Activated CD8-positive, alpha-beta T cell treated with anti-CD3 and anti-CD28 coated beads for 36 hours (primary cell): Measurements from ENCODE around the gene FCGBP. TPM values are rescaled to one million over a fixed set of nuclear protein-coding genes. Genes with fewer than 3 reads are reported as not detected.

Experiments
- ATAC-seq: fragments of 200-7000 bp; cut with Tn5 transposase; one replicate; pipeline ENCODE4 v1.10.0; 2021; ENCODE audit warnings: mild to moderate bottlenecking, moderate library complexity
- CTCF ChIA-PET: fragments of 350-600 bp; sonication (Branson Sonifier 250); formaldehyde crosslinking; loops from one replicate; lab custom pipeline; 2021; ENCODE audit warnings: antibody characterized with exemption; lab: Charles Lee
- POLR2A ChIA-PET: fragments of 350-600 bp; sonication (Branson Sonifier 250); formaldehyde crosslinking; loops from one replicate; lab custom pipeline; 2021; ENCODE audit warnings: antibody characterized with exemption; lab: Charles Lee
- DNase-seq: peaks from one replicate; pipeline ENCODE4 v3.0.0-alpha.2; 2020
- H3K27ac Mint-ChIP-seq: one replicate; pipeline ENCODE4 v1.8.0; 2021; ENCODE audit warnings: mild to moderate bottlenecking, mixed read lengths
- H3K27me3 Mint-ChIP-seq: one replicate; pipeline ENCODE4 v1.8.0; 2021; ENCODE audit warnings: mixed read lengths
- H3K36me3 Mint-ChIP-seq: one replicate; pipeline ENCODE4 v1.8.0; 2021; ENCODE audit warnings: low read depth, mixed read lengths
- H3K4me1 Mint-ChIP-seq: one replicate; pipeline ENCODE4 v1.8.0; 2021; ENCODE audit warnings: low read depth, mixed read lengths
- H3K4me3 Mint-ChIP-seq: one replicate; pipeline ENCODE4 v1.8.0; 2021; ENCODE audit warnings: mild to moderate bottlenecking, moderate library complexity, mixed read lengths
- H3K9me3 Mint-ChIP-seq: one replicate; pipeline ENCODE4 v1.8.0; 2021; ENCODE audit warnings: mixed read lengths
- CTCF ChIP-seq: fragments of 200-600 bp; IDR thresholded peaks from one replicate; pipeline ENCODE4 v1.8.0; 2022; ENCODE audit warnings: antibody characterized with exemption, mild to moderate bottlenecking
- intact Hi-C: fragments of 100-400 bp; cut with micrococcal nuclease; formaldehyde crosslinking; loops from one replicate; pipeline ENCODE4 v1.10.0; 2022
- total RNA-seq, 2 experiments: library from RNA; stranded (reverse); gene quantifications; one replicate each; pipeline ENCODE4 v1.2.3, GENCODE V29; 2021

The FCGBP gene
- total RNA-seq, 2 experiments from 2014 or later: 4.8 to 6.9 TPM

- no peak for TF ChIP-seq CTCF
- Mint-ChIP-seq H3K27ac (peak overlapping the region; percentile 93), H3K4me1 (peaks cover 72% of the 10 kb centered on the region), H3K36me3 (peaks cover 19% of the 10 kb centered on the region), H3K9me3 (peaks cover 14% of the 10 kb centered on the region), H3K4me3 (peak overlapping the region; percentile 54), H3K27me3 (no peaks in the 10 kb centered on the region)
- ATAC-seq (peak; percentile 74), DNase-seq (peak; percentile 70)
- intact Hi-C loops: no loop called here
- POLR2A ChIA-PET: interaction anchor here (0.5 to 3.1 kb wide), 3 partner anchors 10 to 1806 kb away, joined by 3 to 18 read pairs (median 6); partner anchors contain the start of gene PSMC4
- CTCF ChIA-PET: interaction anchor here (1.2 to 13.1 kb wide), 3 partner anchors 9 to 33 kb away, joined by 3 to 86 read pairs (median 10); partner anchors contain the start of gene PSMC4
Observed at GRCh38 chr19:39937094-39937720, 2.8 kb upstream of the FCGBP start.

GRCh38 chr19:39936622-39937021, 2.2 kb upstream of the FCGBP start:
- Mint-ChIP-seq H3K27me3 (no peaks in the 10 kb centered on the region), H3K4me1 (peaks cover 69% of the 10 kb centered on the region), H3K36me3 (peaks cover 19% of the 10 kb centered on the region), H3K4me3 (peak overlapping the region; percentile 54), H3K27ac (peak overlapping the region; percentile 93), H3K9me3 (peaks cover 14% of the 10 kb centered on the region)
- ChIA-PET CTCF (interaction anchor here (1.2 to 13.1 kb wide), 3 partner anchors 8 to 33 kb away, joined by 3 to 86 read pairs (median 10); partner anchors contain the start of gene PSMC4), POLR2A (interaction anchor here (0.7 to 3.1 kb wide), 4 partner anchors 19 to 60 kb away, joined by 3 to 18 read pairs (median 4); partner anchors contain the start of genes PSMC4 and ZNF546)
- TF ChIP-seq CTCF: no peak
- no peak for ATAC-seq
- intact Hi-C loops: no loop called here
- DNase-seq: no peak

GRCh38 chr19:39936020-39936419, 1.6 kb upstream of the FCGBP start:
- ChIA-PET CTCF (interaction anchor here (1.2 to 13.1 kb wide), 3 partner anchors 8 to 34 kb away, joined by 3 to 86 read pairs (median 10); partner anchors contain the start of gene PSMC4), POLR2A (interaction anchor here (0.7 to 3.1 kb wide), 5 partner anchors 20 to 120 kb away, joined by 3 to 18 read pairs (median 4); partner anchors contain the start of genes PSMC4, ZNF546 and ZNF780B)
- Mint-ChIP-seq H3K27ac (peak overlapping the region; percentile 93), H3K27me3 (no peaks in the 10 kb centered on the region), H3K9me3 (peaks cover 14% of the 10 kb centered on the region), H3K4me3 (no peak overlapping the region), H3K36me3 (peaks cover 15% of the 10 kb centered on the region), H3K4me1 (peaks cover 63% of the 10 kb centered on the region)
- ATAC-seq (no peak), DNase-seq (no peak)
- intact Hi-C loops: no loop called here
- no peak for TF ChIP-seq CTCF

DNA sequence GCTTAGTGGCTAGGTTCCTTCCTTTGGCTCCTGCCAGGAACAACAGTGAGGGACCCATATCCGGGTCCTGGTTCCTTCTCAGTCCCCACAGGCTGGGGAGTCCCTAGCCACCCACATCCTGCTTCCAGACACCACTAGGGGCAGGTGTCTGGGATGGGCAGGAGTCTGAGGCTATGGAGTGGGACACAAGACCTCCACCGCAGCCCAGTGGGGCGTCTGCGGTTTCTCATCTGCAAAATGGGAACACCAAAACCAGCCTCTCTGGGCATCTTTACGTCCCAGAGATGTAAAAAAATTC, 879 bp upstream of the FCGBP start:
- no peak for DNase-seq
- Mint-ChIP-seq H3K9me3 (peaks cover 9% of the 10 kb centered on the region), H3K27me3 (no peaks in the 10 kb centered on the region), H3K36me3 (peaks cover 8% of the 10 kb centered on the region), H3K4me3 (no peak overlapping the region), H3K27ac (peak overlapping the region; percentile 93), H3K4me1 (peaks cover 58% of the 10 kb centered on the region)
- TF ChIP-seq CTCF: no peak
- ChIA-PET POLR2A (interaction anchor here (0.9 to 1.4 kb wide), 3 partner anchors 24 to 121 kb away, joined by 3 to 4 read pairs (median 3); partner anchors contain the start of gene ZNF780B), CTCF (interaction anchor here (13.1 kb wide), 1 partner anchor 35 kb away, joined by 86 read pairs; the partner anchor contains the start of gene PSMC4)
- intact Hi-C loops: no loop called here
- no peak for ATAC-seq

GRCh38 chr19:39929750-39930149, 4.7 kb downstream of the FCGBP start:
- CTCF ChIA-PET: interaction anchor here (1.3 kb wide), 2 partner anchors 12 to 41 kb away, joined by 3 to 6 read pairs; no protein-coding TSS in a partner anchor
- H3K4me3 Mint-ChIP-seq: no peak overlapping the region
- no peak for DNase-seq

More at GRCh38 chr19:39929750-39930149, 4.7 kb downstream of the FCGBP start:
- peaks cover 28% of the 10 kb centered on the region for H3K4me1 Mint-ChIP-seq
- H3K36me3 Mint-ChIP-seq: peaks cover 4% of the 10 kb centered on the region
- no peaks in the 10 kb centered on the region for H3K27me3 Mint-ChIP-seq
- ATAC-seq: no peak
- intact Hi-C loops: no loop called here
- TF ChIP-seq CTCF: no peak
- H3K9me3 Mint-ChIP-seq: no peaks in the 10 kb centered on the region
- H3K27ac Mint-ChIP-seq: no peak overlapping the region
- POLR2A ChIA-PET: interaction anchor here (0.8 kb wide), 1 partner anchor 40 kb away, joined by 6 read pairs; no protein-coding TSS in a partner anchor
